SU-DHL-6 (cell line): ENCODE results near the gene BICC1.

Source experiments
- CTCF ChIP-seq: fragments of 200-600 bp; sonication (generic); IDR thresholded peaks from one replicate; pipeline ENCODE4 v1.5.1; 2017; ENCODE audit warnings: antibody characterized with exemption, mild to moderate bottlenecking, low read length, moderate library complexity; ENCODE audit not compliant: insufficient read depth, poor library complexity, severe bottlenecking
- EZH2phosphoT487 ChIP-seq: fragments of 200-600 bp; sonication (generic), shearing (Covaris generic); conservative IDR thresholded peaks from 2 replicates; pipeline ENCODE4 v1.6.1; 2018; ENCODE audit warnings: mild to moderate bottlenecking, antibody characterized with exemption, low read length, moderate library complexity, mixed read lengths

- TF ChIP-seq CTCF (no peak), EZH2phosphoT487 (no peak)
Observed at GRCh38 chr10:58856508-58857240, 344.0 kb downstream of the BICC1 start.
